ENCODE data around the gene EEIG1.
A peak's percentile ranks its signal among the peaks of the same experiment; 100 is the strongest.
"Not testable (repeated sequence)": the region's sequence is repeated elsewhere in the genome, so short reads cannot be mapped to it uniquely, and the experiment has no call there.

Gene EEIG1

GRCh38 chr9:127980706-127981558 is at the start of gene EEIG1:
Gene EEIG1, minus strand, starts transcription at chr9:127980989. Its CDS starts 852 bp downstream, at chr9:127980137.
- DNase-seq, result peak; percentile 95 to 96

GRCh38 chr9:128027705-128028104 is 46.9 kb upstream of the EEIG1 start:
- no peak for DNase-seq

- peak; percentile 59 to 70 for DNase-seq
Measured at GRCh38 chr9:128026773-128027541, 46.2 kb upstream of the EEIG1 start.

GRCh38 chr9:128026255-128026772 is 45.5 kb upstream of the EEIG1 start:
- peak; percentile 90 to 91 for DNase-seq

- peak in 1 of 2 donors; percentile 42 for DNase-seq
Measured at GRCh38 chr9:128025736-128026135, 44.9 kb upstream of the EEIG1 start.

- DNase-seq, result peak in 1 of 2 donors; percentile 30
Measured at GRCh38 chr9:128024761-128025308, 44.0 kb upstream of the EEIG1 start.

- DNase-seq, result not testable (repeated sequence)
Measured at GRCh38 chr9:128023671-128024070, 42.9 kb upstream of the EEIG1 start.

GRCh38 chr9:128022886-128023285 is 42.1 kb upstream of the EEIG1 start:
- DNase-seq, result no peak

- DNase-seq, result no peak
Measured at GRCh38 chr9:128021098-128021497, 40.3 kb upstream of the EEIG1 start.

- DNase-seq, result no peak
Measured at GRCh38 chr9:128020692-128021091, 39.9 kb upstream of the EEIG1 start.

- no peak for DNase-seq
Measured at GRCh38 chr9:128015696-128016095, 34.9 kb upstream of the EEIG1 start.

GRCh38 chr9:128011071-128011817 is 30.5 kb upstream of the EEIG1 start:
- DNase-seq, result no peak

- DNase-seq, result no peak
Measured at GRCh38 chr9:128009639-128010038, 28.9 kb upstream of the EEIG1 start.

- no peak for DNase-seq
Measured at GRCh38 chr9:128008171-128008570, 27.4 kb upstream of the EEIG1 start.

- peak; percentile 92 to 94 for DNase-seq
Measured at GRCh38 chr9:128007566-128008138, 26.9 kb upstream of the EEIG1 start.

- peak in 1 of 2 donors; percentile 44 for DNase-seq
Measured at GRCh38 chr9:128006332-128006996, 25.7 kb upstream of the EEIG1 start.

GRCh38 chr9:128005923-128006322 is 25.1 kb upstream of the EEIG1 start:
- DNase-seq, result no peak

GRCh38 chr9:128003966-128004604 is 23.3 kb upstream of the EEIG1 start:
- no peak for DNase-seq

GRCh38 chr9:128002959-128003358 is 22.2 kb upstream of the EEIG1 start:
- no peak for DNase-seq

- DNase-seq, result no peak
Measured at GRCh38 chr9:128001779-128002298, 21.1 kb upstream of the EEIG1 start.

All from CD4-positive, alpha-beta T cell treated with Interleukin-4 for 1 hour (primary cell).